IMR-90 (cell line): Measurements from ENCODE around the gene MAGEB6B. TPM values are rescaled to one million over a fixed set of nuclear protein-coding genes. Genes with fewer than 3 reads are reported as not detected.

Source experiments
- ATAC-seq: fragments of 200-7000 bp; cut with Tn5 transposase; 2 replicates; pipeline ENCODE4 v1.9.1; 2020; ENCODE audit warnings: low read depth, mild to moderate bottlenecking, moderate library complexity
- BruUV-seq: library from RNA; stranded (reverse); fragments of 400-500 nt; replicated peaks from 2 replicates; lab custom pipeline; 2021; lab: Mats Ljungman, UMichigan
- CTCF ChIA-PET: fragments of 300-600 bp; formaldehyde crosslinking; extraction: SDS; loops from one replicate; lab custom pipeline; 2021; ENCODE audit warnings: antibody characterized with exemption; lab: Yijun Ruan, JAX
- POLR2A ChIA-PET: fragments of 300-600 bp; sonication (Branson Sonifier 250); formaldehyde crosslinking; loops from one replicate; lab custom pipeline; 2022; ENCODE audit warnings: antibody characterized with exemption; ENCODE audit not compliant: unreplicated experiment; lab: Charles Lee
- DNase-seq: peaks from one replicate; pipeline ENCODE4 v3.0.0; 2013
- H2AFZ ChIP-seq: replicated peaks from 2 replicates; pipeline ENCODE3; 2013; ENCODE audit warnings: low read length, mild to moderate bottlenecking; ENCODE audit not compliant: poor library complexity
- H2AK5ac ChIP-seq: 2 replicates; pipeline ENCODE4 v1.6.1; 2013; ENCODE audit warnings: low read depth, low read length, inconsistent platforms
- H2AK9ac ChIP-seq: replicated peaks from 2 replicates; pipeline ENCODE3; 2013; ENCODE audit warnings: mild to moderate bottlenecking, low read depth, low read length, moderate library complexity; ENCODE audit not compliant: poor library complexity
- H2BK120ac ChIP-seq: 2 replicates; pipeline ENCODE4 v1.6.1; 2013; ENCODE audit warnings: low read depth, low read length, inconsistent platforms
- H2BK15ac ChIP-seq: 3 replicates; pipeline ENCODE4 v1.6.1; 2013; ENCODE audit warnings: low read depth, low read length, inconsistent platforms
- H2BK20ac ChIP-seq: 2 replicates; pipeline ENCODE4 v1.6.1; 2013; ENCODE audit warnings: low read depth, mild to moderate bottlenecking, inconsistent platforms, low read length, moderate library complexity
- H2BK5ac ChIP-seq: 2 replicates; pipeline ENCODE4 v1.6.1; 2013; ENCODE audit warnings: mild to moderate bottlenecking, low read depth, low read length, inconsistent platforms; ENCODE audit not compliant: poor library complexity, severe bottlenecking
- H3K14ac ChIP-seq: replicated peaks from 2 replicates; pipeline ENCODE4 v1.6.1; 2013; ENCODE audit warnings: low read depth, low read length, inconsistent platforms
- H3K18ac ChIP-seq: 2 replicates; pipeline ENCODE4 v1.6.1; 2013; ENCODE audit warnings: low read depth, low read length, control low read depth
- H3K23ac ChIP-seq: 2 replicates; pipeline ENCODE4 v1.6.1; 2013; ENCODE audit warnings: low read depth, low read length, inconsistent platforms
- H3K27ac ChIP-seq: 2 replicates; pipeline ENCODE4 v1.5.1; 2013; ENCODE audit warnings: mild to moderate bottlenecking, control low read depth, low read length; ENCODE audit not compliant: insufficient read depth
- H3K27me3 ChIP-seq: 2 replicates; pipeline ENCODE4 v1.6.1; 2013; ENCODE audit warnings: low read length; ENCODE audit not compliant: control insufficient read depth, insufficient read depth
- H3K36me3 ChIP-seq: 2 replicates; pipeline ENCODE4 v1.6.1; 2013; ENCODE audit warnings: low read length, mixed read lengths; ENCODE audit not compliant: control insufficient read depth, insufficient read depth
- H3K4ac ChIP-seq: 2 replicates; pipeline ENCODE4 v1.6.1; 2013; ENCODE audit warnings: low read depth, low read length, inconsistent platforms
- H3K4me1 ChIP-seq: 2 replicates; pipeline ENCODE4 v1.6.1; 2013; ENCODE audit warnings: low read length, mixed read lengths; ENCODE audit not compliant: control insufficient read depth, insufficient read depth
- H3K4me2 ChIP-seq: 2 replicates; pipeline ENCODE4 v1.6.1; 2013; ENCODE audit warnings: low read depth, mild to moderate bottlenecking, control low read depth, low read length, moderate library complexity
- H3K4me3 ChIP-seq: 2 replicates; pipeline ENCODE4 v1.5.1; 2013; ENCODE audit warnings: low read depth, mild to moderate bottlenecking, control low read depth, low read length, moderate library complexity; ENCODE audit not compliant: insufficient read depth
- H3K56ac ChIP-seq: 2 replicates; pipeline ENCODE4 v1.6.1; 2013; ENCODE audit warnings: low read length, inconsistent platforms; ENCODE audit not compliant: insufficient read depth; ENCODE audit errors: extremely low read depth
- H3K79me1 ChIP-seq, 2 experiments: 2 replicates each; pipeline ENCODE4 v1.6.1; 2013; ENCODE audit warnings: low read length in 2 of 2, inconsistent platforms in 1 of 2, low read depth in 1 of 2
- H3K9ac ChIP-seq: 2 replicates; pipeline ENCODE4 v1.6.1; 2013; ENCODE audit warnings: low read depth, low read length, control low read depth
- H3K9me1 ChIP-seq: 2 replicates; pipeline ENCODE4 v1.6.1; 2013; ENCODE audit warnings: low read length, inconsistent platforms; ENCODE audit not compliant: insufficient read depth
- H3K9me3 ChIP-seq: 2 replicates; pipeline ENCODE4 v1.6.1; 2013; ENCODE audit warnings: low read length; ENCODE audit not compliant: control insufficient read depth, insufficient read depth
- H4K20me1 ChIP-seq: 2 replicates; pipeline ENCODE4 v1.6.1; 2013; ENCODE audit warnings: low read length, inconsistent platforms; ENCODE audit not compliant: insufficient read depth
- H4K5ac ChIP-seq: 2 replicates; pipeline ENCODE4 v1.6.1; 2013; ENCODE audit warnings: mild to moderate bottlenecking, low read depth, low read length, control low read depth
- H4K8ac ChIP-seq, 2 experiments: 2 replicates each; pipeline ENCODE4 v1.6.1; 2013; ENCODE audit warnings: low read depth in 2 of 2, low read length in 2 of 2, control low read depth in 1 of 2, inconsistent platforms in 1 of 2
- H4K91ac ChIP-seq: 2 replicates; pipeline ENCODE4 v1.6.1; 2013; ENCODE audit warnings: low read depth, low read length, inconsistent platforms; ENCODE audit not compliant: insufficient read depth
- BHLHE40 ChIP-seq: fragments of 150-350 bp; IDR thresholded peaks from 2 replicates; pipeline ENCODE4 v1.6.1; 2016; ENCODE audit warnings: mild to moderate bottlenecking, low read depth, low read length
- CEBPB ChIP-seq: IDR thresholded peaks from 2 replicates; pipeline ENCODE4 v1.6.1; 2012; ENCODE audit warnings: low read depth, low read length, improper control_type of control experiment
- FOS ChIP-seq: fragments of 150-350 bp; IDR thresholded peaks from 2 replicates; pipeline ENCODE4 v1.6.1; 2016; ENCODE audit warnings: low read depth, low read length
- MAFK ChIP-seq: IDR thresholded peaks from 2 replicates; pipeline ENCODE4 v1.6.1; 2012; ENCODE audit warnings: low read depth, low read length, improper control_type of control experiment
- MAZ ChIP-seq: IDR thresholded peaks from 2 replicates; pipeline ENCODE4 v1.6.1; 2012; ENCODE audit warnings: low read depth, mild to moderate bottlenecking, low read length, improper control_type of control experiment, moderate library complexity, borderline replicate concordance
- MXI1 ChIP-seq: IDR thresholded peaks from 2 replicates; pipeline ENCODE4 v1.6.1; 2012; ENCODE audit warnings: low read depth, mild to moderate bottlenecking, low read length, moderate library complexity, borderline replicate concordance
- NFE2L2 ChIP-seq: fragments of 150-350 bp; IDR thresholded peaks from 2 replicates; pipeline ENCODE4 v1.6.1; 2016; ENCODE audit warnings: low read depth, mild to moderate bottlenecking, low read length
- POLR2A ChIP-seq: IDR thresholded peaks from 2 replicates; pipeline ENCODE4 v1.6.1; 2012; ENCODE audit warnings: mild to moderate bottlenecking, low read depth, low read length
- RAD21 ChIP-seq: IDR thresholded peaks from 2 replicates; pipeline ENCODE4 v1.6.1; 2012; ENCODE audit warnings: low read length, improper control_type of control experiment
- RCOR1 ChIP-seq: IDR thresholded peaks from 2 replicates; pipeline ENCODE4 v1.6.1; 2012; ENCODE audit warnings: mild to moderate bottlenecking, low read length, improper control_type of control experiment; ENCODE audit not compliant: insufficient replicate concordance
- RFX5 ChIP-seq: IDR thresholded peaks from 2 replicates; pipeline ENCODE4 v1.8.0; 2012; ENCODE audit warnings: low read depth, mild to moderate bottlenecking, low read length, moderate library complexity
- SMC3 ChIP-seq: fragments of 150-350 bp; IDR thresholded peaks from 2 replicates; pipeline ENCODE4 v1.6.1; 2016; ENCODE audit warnings: low read depth, mild to moderate bottlenecking, antibody characterized with exemption, low read length, moderate library complexity
- WGBS, 2 experiments: methylation state at CpG; one replicate each; pipeline versions ENCODE4 v1.1.5 to v1.1.7; 2013; ENCODE audit warnings: missing lambda C conversion rate in 2 of 2; ENCODE audit not compliant: insufficient read length in 1 of 2; ENCODE audit errors: extremely low coverage in 2 of 2; 5-methylcytosine and 5-hydroxymethylcytosine counted together
- dilution Hi-C: fragments of 300-500 bp; cut with HindIII; formaldehyde crosslinking; loops from one replicate; pipeline ENCODE4 v1.14.3; 2018; ENCODE audit warnings: low sequenced_read_pairs; ENCODE audit not compliant: unreplicated experiment
- in situ Hi-C: fragments of 300-500 bp; cut with MboI; formaldehyde crosslinking; loops from 3 replicates; pipeline ENCODE4 v1.14.3; 2019; ENCODE audit warnings: low sequenced_read_pairs, inconsistent platforms, mixed read lengths
- intact Hi-C: fragments of 100-400 bp; cut with micrococcal nuclease; formaldehyde crosslinking; loops from 2 replicates; pipeline ENCODE4 v1.10.0; 2022
- polyA plus RNA-seq, 3 experiments: library from polyadenylated mRNA; depleted of rRNA; stranded (reverse); fragments of >200 nt; gene quantifications; 2 replicates each; pipeline ENCODE4 v1.2.3, GENCODE V29; 2012; ENCODE audit warnings: low replicate concordance in 1 of 3
- total RNA-seq: library from RNA; depleted of rRNA; stranded (reverse); fragments of >200 nt; gene quantifications from 2 replicates; pipeline ENCODE4 v1.2.3, GENCODE V29; 2012
- TF ChIP-seq, protein P1 (sequence below): fragments of 150-350 bp; IDR thresholded peaks from 2 replicates; pipeline ENCODE4 v1.6.1; 2016; ENCODE audit warnings: low read depth, mild to moderate bottlenecking, low read length, moderate library complexity, borderline replicate concordance
- TF ChIP-seq, protein P2 (sequence below): fragments of 150-350 bp; IDR thresholded peaks from 2 replicates; pipeline ENCODE4 v1.6.1; 2017; ENCODE audit warnings: mild to moderate bottlenecking, antibody characterized with exemption, low read length, low read depth
- TF ChIP-seq, protein P3 (sequence below): conservative IDR thresholded peaks from 2 replicates; pipeline ENCODE4 v1.5.1; 2012; ENCODE audit warnings: mild to moderate bottlenecking, low read depth, low read length, improper control_type of control experiment

MAGEB6B gene
- total and polyA plus RNA-seq, 2 of the 4 experiments (the other 2 are of a cell fraction), result not detected

DNA sequence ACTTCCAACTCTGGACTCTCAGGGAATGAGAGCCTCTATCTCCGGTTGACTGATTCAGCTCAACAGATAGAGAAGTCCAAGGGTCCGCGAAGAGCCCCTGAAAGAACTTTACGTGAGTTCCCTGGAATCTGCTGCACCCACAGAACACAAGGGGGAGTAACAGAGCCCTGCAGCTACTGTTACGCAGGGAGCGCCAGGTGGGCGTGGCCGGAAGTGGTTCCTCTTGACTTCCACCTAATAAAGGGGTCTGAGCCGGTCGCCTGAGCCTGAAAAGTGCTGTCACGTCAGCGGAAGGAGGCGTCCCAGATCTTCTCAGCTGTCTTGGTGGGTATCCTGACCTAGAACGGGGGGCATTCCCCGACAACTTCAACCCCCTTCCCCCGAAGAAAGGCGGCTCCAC lies 31.8 kb downstream of the MAGEB6B start, which contains the start of gene MAGEB6:
Gene MAGEB6, plus strand, starts transcription at position 237 of the 400 bp plus-strand sequence. CDS start 1,407 bp downstream, outside the sequence.
- no peak within 1 kb of the TSS for H3K14ac ChIP-seq
- H3K23ac ChIP-seq, result no peak within 1 kb of the TSS
- no peak within 1 kb of the TSS for H3K4ac ChIP-seq
- H3K18ac ChIP-seq, result no peak within 1 kb of the TSS
- no TSS peak for BruUV-seq
- H3K27ac ChIP-seq, result no peak within 1 kb of the TSS
- intact Hi-C loops, result no loop called here
- H3K27me3 ChIP-seq, result no peaks in the 10 kb centered on the region
- H2BK15ac ChIP-seq, result no peak within 1 kb of the TSS
- no peak for TF ChIP-seq MXI1
- TF ChIP-seq MAFK, result no peak
- TF ChIP-seq, protein P1, sequence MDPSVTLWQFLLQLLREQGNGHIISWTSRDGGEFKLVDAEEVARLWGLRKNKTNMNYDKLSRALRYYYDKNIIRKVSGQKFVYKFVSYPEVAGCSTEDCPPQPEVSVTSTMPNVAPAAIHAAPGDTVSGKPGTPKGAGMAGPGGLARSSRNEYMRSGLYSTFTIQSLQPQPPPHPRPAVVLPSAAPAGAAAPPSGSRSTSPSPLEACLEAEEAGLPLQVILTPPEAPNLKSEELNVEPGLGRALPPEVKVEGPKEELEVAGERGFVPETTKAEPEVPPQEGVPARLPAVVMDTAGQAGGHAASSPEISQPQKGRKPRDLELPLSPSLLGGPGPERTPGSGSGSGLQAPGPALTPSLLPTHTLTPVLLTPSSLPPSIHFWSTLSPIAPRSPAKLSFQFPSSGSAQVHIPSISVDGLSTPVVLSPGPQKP, result no peak
- no peak for TF ChIP-seq FOS
- TF ChIP-seq SMC3, result no peak
- no peak for TF ChIP-seq POLR2A
- no peak for TF ChIP-seq RFX5
- TF ChIP-seq NFE2L2, result no peak
- TF ChIP-seq MAZ, result no peak
- no peak for TF ChIP-seq CEBPB
- TF ChIP-seq, protein P2, sequence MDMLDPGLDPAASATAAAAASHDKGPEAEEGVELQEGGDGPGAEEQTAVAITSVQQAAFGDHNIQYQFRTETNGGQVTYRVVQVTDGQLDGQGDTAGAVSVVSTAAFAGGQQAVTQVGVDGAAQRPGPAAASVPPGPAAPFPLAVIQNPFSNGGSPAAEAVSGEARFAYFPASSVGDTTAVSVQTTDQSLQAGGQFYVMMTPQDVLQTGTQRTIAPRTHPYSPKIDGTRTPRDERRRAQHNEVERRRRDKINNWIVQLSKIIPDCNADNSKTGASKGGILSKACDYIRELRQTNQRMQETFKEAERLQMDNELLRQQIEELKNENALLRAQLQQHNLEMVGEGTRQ, result no peak
- no peak for TF ChIP-seq BHLHE40
- no peak for TF ChIP-seq RCOR1
- TF ChIP-seq, protein P3, sequence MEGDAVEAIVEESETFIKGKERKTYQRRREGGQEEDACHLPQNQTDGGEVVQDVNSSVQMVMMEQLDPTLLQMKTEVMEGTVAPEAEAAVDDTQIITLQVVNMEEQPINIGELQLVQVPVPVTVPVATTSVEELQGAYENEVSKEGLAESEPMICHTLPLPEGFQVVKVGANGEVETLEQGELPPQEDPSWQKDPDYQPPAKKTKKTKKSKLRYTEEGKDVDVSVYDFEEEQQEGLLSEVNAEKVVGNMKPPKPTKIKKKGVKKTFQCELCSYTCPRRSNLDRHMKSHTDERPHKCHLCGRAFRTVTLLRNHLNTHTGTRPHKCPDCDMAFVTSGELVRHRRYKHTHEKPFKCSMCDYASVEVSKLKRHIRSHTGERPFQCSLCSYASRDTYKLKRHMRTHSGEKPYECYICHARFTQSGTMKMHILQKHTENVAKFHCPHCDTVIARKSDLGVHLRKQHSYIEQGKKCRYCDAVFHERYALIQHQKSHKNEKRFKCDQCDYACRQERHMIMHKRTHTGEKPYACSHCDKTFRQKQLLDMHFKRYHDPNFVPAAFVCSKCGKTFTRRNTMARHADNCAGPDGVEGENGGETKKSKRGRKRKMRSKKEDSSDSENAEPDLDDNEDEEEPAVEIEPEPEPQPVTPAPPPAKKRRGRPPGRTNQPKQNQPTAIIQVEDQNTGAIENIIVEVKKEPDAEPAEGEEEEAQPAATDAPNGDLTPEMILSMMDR, result no peak
- no peak for TF ChIP-seq RAD21
- no peak within 1 kb of the TSS for H2AK9ac ChIP-seq
- no peak within 1 kb of the TSS for H2AK5ac ChIP-seq
- H3K9me3 ChIP-seq, result peaks cover 17% of the 10 kb centered on the region
- no peaks in the 10 kb centered on the region for H4K20me1 ChIP-seq
- in situ Hi-C loops, result no loop called here
- ChIA-PET CTCF (no interaction called here), POLR2A (no interaction called here)
- WGBS, 2 experiments, result 48% methylated on average over 7 of the region's 17 CpGs; no CpG with 5 or more reads in 1 of the 2 experiments
- no peak within 1 kb of the TSS for H2BK20ac ChIP-seq
- H3K4me1 ChIP-seq, result no peaks in the 10 kb centered on the region
- H3K9ac ChIP-seq, result no peak within 1 kb of the TSS
- no peak within 1 kb of the TSS for H2BK120ac ChIP-seq
- dilution Hi-C loops, result no loop called here
- H4K8ac ChIP-seq, result no peak within 1 kb of the TSS
- no peak for ATAC-seq
- DNase-seq, result no peak
- H4K5ac ChIP-seq, result no peak within 1 kb of the TSS
- H3K9me1 ChIP-seq, result no peaks in the 10 kb centered on the region
- no peak within 1 kb of the TSS for H2AFZ ChIP-seq
- no peak within 1 kb of the TSS for H2BK5ac ChIP-seq
- H3K79me1 ChIP-seq, result no peaks in the 10 kb centered on the region
- H3K4me2 ChIP-seq, result no peak within 1 kb of the TSS
- no peak within 1 kb of the TSS for H3K4me3 ChIP-seq
- H3K36me3 ChIP-seq, result no peaks in the 10 kb centered on the region
- H4K91ac ChIP-seq, result no peak within 1 kb of the TSS
- H3K56ac ChIP-seq, result no peak within 1 kb of the TSS
